Measurements from ENCODE around the gene LGALS3BP. TPM values are rescaled to one million over a fixed set of nuclear protein-coding genes. Genes with fewer than 3 reads are reported as not detected.

The LGALS3BP gene
- total and polyA plus RNA-seq, 4 donors: 66.0 to 224 (median 79.2) TPM

DNA sequence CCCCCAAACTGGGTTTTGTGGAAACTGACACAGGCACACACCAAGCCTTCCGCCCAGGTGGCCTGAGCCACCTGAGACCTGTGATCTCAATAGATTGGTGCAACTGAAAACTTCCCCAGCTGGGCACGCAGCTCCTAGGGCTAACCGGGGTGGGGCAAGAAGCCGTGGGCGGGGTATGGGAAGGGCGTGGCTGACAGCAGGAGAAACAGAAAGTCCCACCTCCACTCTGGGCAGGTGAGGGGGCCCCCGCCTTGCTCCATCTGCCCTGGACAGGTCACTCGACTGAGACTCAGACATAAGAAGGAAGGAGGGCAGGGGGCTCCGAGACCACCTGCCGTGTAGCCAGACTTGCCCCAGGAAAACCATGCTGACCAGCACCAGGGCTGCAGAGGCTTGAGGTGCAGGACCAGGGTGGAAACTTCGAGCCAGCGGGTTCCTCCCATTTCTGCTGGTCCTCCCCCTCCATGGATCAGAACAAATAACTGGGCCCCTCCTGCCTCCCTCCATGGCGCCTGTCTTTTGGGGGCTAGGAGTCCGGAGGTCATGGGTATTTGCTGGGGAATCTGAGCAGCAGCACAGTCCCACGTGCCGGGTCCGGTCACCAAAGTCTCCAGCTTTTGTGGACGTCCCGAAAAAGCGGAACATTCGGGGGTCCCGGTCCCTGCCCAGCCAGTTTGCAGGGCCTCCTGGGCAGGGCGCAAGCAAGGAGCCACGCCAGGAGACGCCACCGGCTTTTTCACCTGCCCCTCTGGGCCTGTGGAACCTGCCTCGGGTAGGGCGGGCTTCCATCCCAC lies 55.9 kb downstream of the LGALS3BP start:
- Histone ChIP-seq H3K4me3 (ENCODE audit: low read depth in 1 of 3, low read length in 3 of 3) (peak overlapping the region; percentile 8 to 67 (median 37)), H3K27me3 (ENCODE audit: control insufficient read depth in 4 of 4, insufficient read depth in 4 of 4, low read length in 3 of 4) (no peaks in the 10 kb centered on the region), H3K27ac (ENCODE audit: low read depth in 1 of 2, low read length in 2 of 2) (peak overlapping the region; percentile 0 to 32), H3K36me3 (ENCODE audit: control insufficient read depth in 4 of 4, insufficient read depth in 3 of 4, low read depth in 1 of 4, low read length in 3 of 4) (peaks cover 0 to 2% (median 0%) of the 10 kb centered on the region in 4 donors), H3K4me1 (ENCODE audit: control insufficient read depth in 4 of 4, insufficient read depth in 4 of 4, low read length in 3 of 4) (peaks cover 11 to 21% (median 15%) of the 10 kb centered on the region in 4 donors), H3K9ac (ENCODE audit: low read depth in 1 of 2, low read length in 2 of 2) (peak overlapping the region in 1 of 2 donors; percentile 13), H3K9me3 (ENCODE audit: control insufficient read depth in 4 of 4, low read length in 3 of 4) (no peaks in the 10 kb centered on the region)
- TF ChIP-seq, protein P1, sequence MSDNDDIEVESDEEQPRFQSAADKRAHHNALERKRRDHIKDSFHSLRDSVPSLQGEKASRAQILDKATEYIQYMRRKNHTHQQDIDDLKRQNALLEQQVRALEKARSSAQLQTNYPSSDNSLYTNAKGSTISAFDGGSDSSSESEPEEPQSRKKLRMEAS (IDR thresholded peaks at IDR 0.05): no peak
- TF ChIP-seq, protein P2, sequence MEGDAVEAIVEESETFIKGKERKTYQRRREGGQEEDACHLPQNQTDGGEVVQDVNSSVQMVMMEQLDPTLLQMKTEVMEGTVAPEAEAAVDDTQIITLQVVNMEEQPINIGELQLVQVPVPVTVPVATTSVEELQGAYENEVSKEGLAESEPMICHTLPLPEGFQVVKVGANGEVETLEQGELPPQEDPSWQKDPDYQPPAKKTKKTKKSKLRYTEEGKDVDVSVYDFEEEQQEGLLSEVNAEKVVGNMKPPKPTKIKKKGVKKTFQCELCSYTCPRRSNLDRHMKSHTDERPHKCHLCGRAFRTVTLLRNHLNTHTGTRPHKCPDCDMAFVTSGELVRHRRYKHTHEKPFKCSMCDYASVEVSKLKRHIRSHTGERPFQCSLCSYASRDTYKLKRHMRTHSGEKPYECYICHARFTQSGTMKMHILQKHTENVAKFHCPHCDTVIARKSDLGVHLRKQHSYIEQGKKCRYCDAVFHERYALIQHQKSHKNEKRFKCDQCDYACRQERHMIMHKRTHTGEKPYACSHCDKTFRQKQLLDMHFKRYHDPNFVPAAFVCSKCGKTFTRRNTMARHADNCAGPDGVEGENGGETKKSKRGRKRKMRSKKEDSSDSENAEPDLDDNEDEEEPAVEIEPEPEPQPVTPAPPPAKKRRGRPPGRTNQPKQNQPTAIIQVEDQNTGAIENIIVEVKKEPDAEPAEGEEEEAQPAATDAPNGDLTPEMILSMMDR (IDR thresholded peaks at IDR 0.05; ENCODE audit: low read depth, low read length, missing input control): no peak
- TF ChIP-seq FOXA1 (IDR thresholded peaks at IDR 0.05): no peak
- TF ChIP-seq, protein P3, sequence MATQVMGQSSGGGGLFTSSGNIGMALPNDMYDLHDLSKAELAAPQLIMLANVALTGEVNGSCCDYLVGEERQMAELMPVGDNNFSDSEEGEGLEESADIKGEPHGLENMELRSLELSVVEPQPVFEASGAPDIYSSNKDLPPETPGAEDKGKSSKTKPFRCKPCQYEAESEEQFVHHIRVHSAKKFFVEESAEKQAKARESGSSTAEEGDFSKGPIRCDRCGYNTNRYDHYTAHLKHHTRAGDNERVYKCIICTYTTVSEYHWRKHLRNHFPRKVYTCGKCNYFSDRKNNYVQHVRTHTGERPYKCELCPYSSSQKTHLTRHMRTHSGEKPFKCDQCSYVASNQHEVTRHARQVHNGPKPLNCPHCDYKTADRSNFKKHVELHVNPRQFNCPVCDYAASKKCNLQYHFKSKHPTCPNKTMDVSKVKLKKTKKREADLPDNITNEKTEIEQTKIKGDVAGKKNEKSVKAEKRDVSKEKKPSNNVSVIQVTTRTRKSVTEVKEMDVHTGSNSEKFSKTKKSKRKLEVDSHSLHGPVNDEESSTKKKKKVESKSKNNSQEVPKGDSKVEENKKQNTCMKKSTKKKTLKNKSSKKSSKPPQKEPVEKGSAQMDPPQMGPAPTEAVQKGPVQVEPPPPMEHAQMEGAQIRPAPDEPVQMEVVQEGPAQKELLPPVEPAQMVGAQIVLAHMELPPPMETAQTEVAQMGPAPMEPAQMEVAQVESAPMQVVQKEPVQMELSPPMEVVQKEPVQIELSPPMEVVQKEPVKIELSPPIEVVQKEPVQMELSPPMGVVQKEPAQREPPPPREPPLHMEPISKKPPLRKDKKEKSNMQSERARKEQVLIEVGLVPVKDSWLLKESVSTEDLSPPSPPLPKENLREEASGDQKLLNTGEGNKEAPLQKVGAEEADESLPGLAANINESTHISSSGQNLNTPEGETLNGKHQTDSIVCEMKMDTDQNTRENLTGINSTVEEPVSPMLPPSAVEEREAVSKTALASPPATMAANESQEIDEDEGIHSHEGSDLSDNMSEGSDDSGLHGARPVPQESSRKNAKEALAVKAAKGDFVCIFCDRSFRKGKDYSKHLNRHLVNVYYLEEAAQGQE (IDR thresholded peaks at IDR 0.05): no peak
- TF ChIP-seq HNF4G (IDR thresholded peaks at IDR 0.05): no peak
- TF ChIP-seq EGR1 (IDR thresholded peaks at IDR 0.05; ENCODE audit: low read depth in 2 of 2): no peak
- no peak for TF ChIP-seq RXRA (IDR thresholded peaks at IDR 0.05)
- no peak for TF ChIP-seq HNF4A (conservative IDR thresholded peaks at IDR 0.05)
- TF ChIP-seq RAD21 (IDR thresholded peaks at IDR 0.05): no peak
- TF ChIP-seq, protein P4, sequence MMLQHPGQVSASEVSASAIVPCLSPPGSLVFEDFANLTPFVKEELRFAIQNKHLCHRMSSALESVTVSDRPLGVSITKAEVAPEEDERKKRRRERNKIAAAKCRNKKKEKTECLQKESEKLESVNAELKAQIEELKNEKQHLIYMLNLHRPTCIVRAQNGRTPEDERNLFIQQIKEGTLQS (IDR thresholded peaks at IDR 0.05): no peak
- no peak for TF ChIP-seq GABPA (IDR thresholded peaks at IDR 0.05 in 1 of 2, conservative IDR thresholded peaks at IDR 0.05 in 1 of 2)
- TF ChIP-seq NR2F2 (IDR thresholded peaks at IDR 0.05): no peak
- 42% methylated on average over 28 of the region's 28 CpGs for WGBS
- DNase-seq (ENCODE audit: low spot score): no peak

DNA sequence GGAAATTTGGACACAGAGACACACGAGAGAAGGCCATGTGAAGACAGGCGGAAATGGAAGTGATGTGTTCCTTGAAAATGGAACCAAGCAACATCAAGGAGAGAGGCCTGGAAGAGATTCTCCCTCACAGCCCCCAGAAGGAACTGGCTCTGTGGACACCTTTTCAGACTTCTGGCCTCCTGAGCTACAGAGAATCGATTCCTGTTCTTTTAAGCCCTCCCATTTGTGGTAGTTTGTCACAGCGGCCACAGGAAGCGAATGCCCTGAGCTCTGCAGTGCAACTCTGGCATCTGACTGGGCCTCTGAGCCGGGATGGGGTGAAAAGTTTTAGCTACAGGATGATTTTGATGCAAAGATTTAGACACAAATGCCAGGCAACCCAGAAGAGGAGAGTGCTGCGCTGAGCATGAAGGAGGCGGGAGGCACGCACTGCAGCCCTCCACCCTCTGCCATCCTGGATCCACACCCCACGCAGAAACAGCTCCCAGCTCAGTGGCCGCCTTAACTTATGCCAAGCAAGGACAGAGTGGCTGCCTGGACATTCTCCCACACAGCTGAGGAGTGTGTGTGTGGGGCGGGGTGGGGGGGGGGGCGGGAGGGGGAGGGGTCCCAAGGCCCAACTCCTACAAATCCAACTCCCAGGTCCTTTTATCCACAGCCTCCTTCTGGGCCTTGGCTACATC lies 56.8 kb downstream of the LGALS3BP start:
- H3K9me3 ChIP-seq (ENCODE audit: control insufficient read depth in 4 of 4, low read length in 3 of 4): no peaks in the 10 kb centered on the region
- no peak for DNase-seq (ENCODE audit: low spot score)
- peaks cover 11 to 21% (median 15%) of the 10 kb centered on the region in 4 donors for H3K4me1 ChIP-seq (ENCODE audit: control insufficient read depth in 4 of 4, insufficient read depth in 4 of 4, low read length in 3 of 4)
- peak overlapping the region in 1 of 3 donors; percentile 4 for H3K4me3 ChIP-seq (ENCODE audit: low read depth in 1 of 3, low read length in 3 of 3)
- H3K27me3 ChIP-seq (ENCODE audit: control insufficient read depth in 4 of 4, insufficient read depth in 4 of 4, low read length in 3 of 4): no peaks in the 10 kb centered on the region
- TF ChIP-seq YY1 (IDR thresholded peaks at IDR 0.05): no peak
- TF ChIP-seq, protein P4 (IDR thresholded peaks at IDR 0.05): no peak
- TF ChIP-seq FOXA1 (IDR thresholded peaks at IDR 0.05): no peak
- no peak for TF ChIP-seq GABPA (IDR thresholded peaks at IDR 0.05 in 1 of 2, conservative IDR thresholded peaks at IDR 0.05 in 1 of 2)
- TF ChIP-seq JUND (IDR thresholded peaks at IDR 0.05): no peak
- TF ChIP-seq HNF4G (IDR thresholded peaks at IDR 0.05): no peak
- no peak for TF ChIP-seq RAD21 (IDR thresholded peaks at IDR 0.05)
- no peak for TF ChIP-seq TAF1 (conservative IDR thresholded peaks at IDR 0.05)
- TF ChIP-seq HNF4A (conservative IDR thresholded peaks at IDR 0.05): no peak
- TF ChIP-seq SP1 (IDR thresholded peaks at IDR 0.05): no peak
- TF ChIP-seq, protein P3 (IDR thresholded peaks at IDR 0.05): no peak
- TF ChIP-seq, protein P1 (IDR thresholded peaks at IDR 0.05): no peak
- no peak for TF ChIP-seq FOXA2 (IDR thresholded peaks at IDR 0.05)
- no peak overlapping the region for H3K9ac ChIP-seq (ENCODE audit: low read depth in 1 of 2, low read length in 2 of 2)
- WGBS: 65% methylated on average over 13 of the region's 13 CpGs
- peaks cover 0 to 2% (median 0%) of the 10 kb centered on the region in 4 donors for H3K36me3 ChIP-seq (ENCODE audit: control insufficient read depth in 4 of 4, insufficient read depth in 3 of 4, low read depth in 1 of 4, low read length in 3 of 4)
- H3K27ac ChIP-seq (ENCODE audit: low read depth in 1 of 2, low read length in 2 of 2): peak overlapping the region in 1 of 2 donors; percentile 38
